ENCODE data around the gene PPP5C.

- TF ChIP-seq CTCF (IDR thresholded peaks at IDR 0.05) (no peak), POLR2A (IDR thresholded peaks at IDR 0.05) (no peak)
These were observed 41.6 kb downstream of the PPP5C start for GRCh38 chr19:46388311-46389095.

Measured in lower leg skin (tissue), 3 donors.